ENCODE data around the gene MEGF11.
"Not testable (repeated sequence)": the region's sequence is repeated elsewhere in the genome, so short reads cannot be mapped to it uniquely, and the experiment has no call there.

Gene MEGF11

GRCh38 chr15:66275352-66275751, 21.8 kb upstream of the MEGF11 start:
- H3K4me3 ChIP-seq (ENCODE audit: low read depth, low read length) = no peak overlapping the region
- DNase-seq (ENCODE audit: low read depth) = no peak
- no peak for TF ChIP-seq CTCF (IDR thresholded peaks at IDR 0.05; ENCODE audit: low read depth, low read length, missing control alignments)

- no peak overlapping the region for H3K4me3 ChIP-seq (ENCODE audit: low read depth, low read length)
- TF ChIP-seq CTCF (IDR thresholded peaks at IDR 0.05; ENCODE audit: low read depth, low read length, missing control alignments) = no peak
- DNase-seq (ENCODE audit: low read depth) = no peak
Measured at GRCh38 chr15:66270932-66271331, 17.4 kb upstream of the MEGF11 start.

GRCh38 chr15:66269326-66270090, 16.0 kb upstream of the MEGF11 start:
- no peak for DNase-seq (ENCODE audit: low read depth)
- no peak for TF ChIP-seq CTCF (IDR thresholded peaks at IDR 0.05; ENCODE audit: low read depth, low read length, missing control alignments)
- no peak overlapping the region for H3K4me3 ChIP-seq (ENCODE audit: low read depth, low read length)

GRCh38 chr15:66264859-66265513, 11.4 kb upstream of the MEGF11 start:
- DNase-seq (ENCODE audit: low read depth) = no peak
- no peak overlapping the region for H3K4me3 ChIP-seq (ENCODE audit: low read depth, low read length)
- TF ChIP-seq CTCF (IDR thresholded peaks at IDR 0.05; ENCODE audit: low read depth, low read length, missing control alignments) = no peak

GRCh38 chr15:66262837-66263236, 9.3 kb upstream of the MEGF11 start:
- H3K4me3 ChIP-seq (ENCODE audit: low read depth, low read length); DNase-seq (ENCODE audit: low read depth): not testable (repeated sequence)

- no peak for TF ChIP-seq CTCF (IDR thresholded peaks at IDR 0.05; ENCODE audit: low read depth, low read length, missing control alignments)
- no peak overlapping the region for H3K4me3 ChIP-seq (ENCODE audit: low read depth, low read length)
- DNase-seq (ENCODE audit: low read depth) = no peak
Measured at GRCh38 chr15:66261056-66261455, 7.5 kb upstream of the MEGF11 start.

- no peak for DNase-seq (ENCODE audit: low read depth)
- no peak overlapping the region for H3K4me3 ChIP-seq (ENCODE audit: low read depth, low read length)
- no peak for TF ChIP-seq CTCF (IDR thresholded peaks at IDR 0.05; ENCODE audit: low read depth, low read length, missing control alignments)
Measured at GRCh38 chr15:66256692-66257091, 3.1 kb upstream of the MEGF11 start.
